Measurements from ENCODE around the gene PARD3. TPM values are rescaled to one million over a fixed set of nuclear protein-coding genes. Genes with fewer than 3 reads are reported as not detected.
"Not testable (repeated sequence)": the region's sequence is repeated elsewhere in the genome, so short reads cannot be mapped to it uniquely, and the experiment has no call there.

Gene PARD3
- total RNA-seq, 1 donor, result 42.1 TPM

DNA sequence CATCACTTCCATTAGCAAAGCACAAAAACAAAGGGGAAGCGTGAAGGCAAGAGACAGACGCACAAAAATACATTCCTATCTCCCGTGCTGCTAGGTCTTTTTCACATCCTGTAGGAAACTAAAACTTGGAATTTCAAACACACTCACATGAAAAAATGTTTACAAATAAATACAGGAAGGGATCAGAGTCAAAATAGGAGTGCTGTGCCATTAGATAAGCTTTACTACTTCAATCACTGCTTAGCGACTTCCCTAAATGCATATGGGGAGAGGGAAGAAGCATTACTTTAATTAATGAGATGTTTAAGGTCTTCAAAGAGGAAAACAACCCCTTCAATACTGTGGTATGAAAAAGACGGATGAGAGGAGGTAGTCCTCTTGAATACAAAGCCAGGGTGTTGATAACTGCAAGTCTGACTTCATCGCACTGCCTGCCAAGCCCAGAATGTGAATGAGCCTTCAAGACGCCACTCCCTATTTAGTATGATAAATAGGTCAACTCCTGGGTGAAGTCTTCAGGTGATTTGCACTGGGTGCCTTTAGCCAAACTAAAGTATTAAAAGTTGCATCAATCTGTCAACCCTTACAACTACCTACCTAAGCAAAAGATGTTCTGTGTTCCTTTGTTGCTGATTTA, 13.9 kb downstream of the PARD3 start:
- no peak for TF ChIP-seq CTCF (IDR thresholded peaks at IDR 0.05; ENCODE audit: insufficient read depth, low read length)
- DNase-seq (ENCODE audit: low read depth), result peak; percentile 60
- no peak overlapping the region for H3K4me3 ChIP-seq (ENCODE audit: low read depth, low read length)

- TF ChIP-seq CTCF (IDR thresholded peaks at IDR 0.05; ENCODE audit: insufficient read depth, low read length), result no peak
- peak; percentile 27 for DNase-seq (ENCODE audit: low read depth)
- no peak overlapping the region for H3K4me3 ChIP-seq (ENCODE audit: low read depth, low read length)
These were observed 14.5 kb downstream of the PARD3 start for GRCh38 chr10:34800624-34801023.

DNA sequence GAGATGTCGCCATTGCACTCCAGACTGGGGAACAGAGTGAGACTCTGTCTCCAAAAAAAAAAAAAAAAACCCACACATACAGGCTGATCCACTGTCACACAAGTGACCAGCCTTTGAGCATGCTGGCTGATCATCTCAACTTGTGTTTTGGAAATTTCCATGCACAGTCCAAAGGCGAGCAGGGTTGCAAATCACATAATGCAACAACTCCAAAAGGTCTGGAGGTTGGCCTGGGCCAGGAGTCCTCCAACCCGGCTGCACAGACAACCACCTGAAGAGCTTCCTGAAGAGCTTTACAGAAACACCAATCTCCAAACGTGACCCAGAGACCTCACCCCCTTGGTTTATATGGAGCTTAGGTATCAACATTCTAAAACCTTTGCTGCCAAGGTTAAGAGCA, 16.4 kb downstream of the PARD3 start:
- no peak for DNase-seq (ENCODE audit: low read depth)
- TF ChIP-seq CTCF (IDR thresholded peaks at IDR 0.05; ENCODE audit: insufficient read depth, low read length), result no peak
- H3K4me3 ChIP-seq (ENCODE audit: low read depth, low read length), result no peak overlapping the region

- H3K4me3 ChIP-seq (ENCODE audit: low read depth, low read length), result no peak overlapping the region
- DNase-seq (ENCODE audit: low read depth), result no peak
- no peak for TF ChIP-seq CTCF (IDR thresholded peaks at IDR 0.05; ENCODE audit: insufficient read depth, low read length)
These were observed 17.9 kb downstream of the PARD3 start for GRCh38 chr10:34797155-34797554.

DNA sequence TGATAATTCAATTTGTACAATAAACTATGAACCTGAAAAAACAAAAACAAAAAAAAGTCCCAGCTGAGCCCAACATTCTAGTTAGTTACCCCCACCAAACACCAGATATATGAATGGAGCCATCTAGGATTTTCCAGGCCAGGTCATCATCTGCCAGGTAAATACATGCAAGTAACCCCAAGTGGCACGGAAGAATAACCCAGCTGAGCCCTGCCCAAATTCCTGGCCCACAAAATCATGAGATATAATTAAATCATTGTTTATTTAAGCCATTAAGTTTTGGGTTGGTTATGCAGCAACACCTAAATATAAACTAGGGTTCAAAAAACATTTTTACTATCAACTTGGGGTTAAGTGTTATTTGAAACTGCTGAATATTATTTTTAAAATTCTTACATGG, 19.0 kb downstream of the PARD3 start:
- no peak for DNase-seq (ENCODE audit: low read depth)
- no peak overlapping the region for H3K4me3 ChIP-seq (ENCODE audit: low read depth, low read length)
- no peak for TF ChIP-seq CTCF (IDR thresholded peaks at IDR 0.05; ENCODE audit: insufficient read depth, low read length)

DNA sequence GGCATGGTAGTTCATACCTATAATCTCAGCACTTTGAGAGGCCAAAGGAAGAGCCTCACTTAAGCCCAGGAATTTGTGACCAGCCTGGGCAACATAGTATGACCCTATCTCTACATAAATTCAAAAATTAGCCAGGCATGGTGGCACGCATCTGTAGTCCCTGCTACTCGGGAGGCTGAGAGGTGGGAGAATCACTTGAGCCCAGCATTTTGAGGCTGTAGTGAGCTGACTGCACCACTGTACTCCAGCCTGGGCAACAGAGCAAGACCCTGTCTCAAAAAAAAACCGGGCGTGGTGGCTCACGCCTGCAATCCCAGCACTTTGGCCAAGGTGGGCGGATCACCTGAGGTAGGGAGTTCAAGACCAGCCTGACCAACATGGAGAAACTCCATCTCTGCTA, 19.8 kb downstream of the PARD3 start:
- H3K4me3 ChIP-seq (ENCODE audit: low read depth, low read length), result no peak overlapping the region
- TF ChIP-seq CTCF (IDR thresholded peaks at IDR 0.05; ENCODE audit: insufficient read depth, low read length), result no peak
- no peak for DNase-seq (ENCODE audit: low read depth)

- TF ChIP-seq CTCF (IDR thresholded peaks at IDR 0.05; ENCODE audit: insufficient read depth, low read length), result no peak
- no peak overlapping the region for H3K4me3 ChIP-seq (ENCODE audit: low read depth, low read length)
- DNase-seq (ENCODE audit: low read depth), result no peak
These were observed 20.3 kb downstream of the PARD3 start for GRCh38 chr10:34794835-34795234.

DNA sequence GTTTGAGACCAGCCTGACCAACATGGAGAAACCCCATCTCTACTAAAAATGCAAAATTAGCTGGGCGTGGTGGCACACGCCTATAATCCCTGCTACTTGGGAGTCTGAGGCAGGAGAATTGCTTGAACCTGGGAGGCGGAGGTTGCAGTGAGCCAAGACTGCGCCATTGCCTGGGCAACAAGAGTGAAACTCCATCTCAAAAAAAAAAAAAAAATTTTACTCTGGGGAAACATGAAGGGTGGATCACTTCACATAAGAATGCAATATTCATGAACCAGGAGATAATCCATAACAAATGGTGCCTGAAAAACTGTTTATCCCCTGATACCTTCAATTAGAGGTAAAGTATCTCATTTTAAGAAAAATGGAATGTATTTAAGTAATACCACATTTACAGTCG, 21.5 kb downstream of the PARD3 start:
- not testable (repeated sequence) for H3K4me3 ChIP-seq (ENCODE audit: low read depth, low read length); DNase-seq (ENCODE audit: low read depth)
